ENCODE data around the gene CCDC63. TPM values are rescaled to one million over a fixed set of nuclear protein-coding genes. Genes with fewer than 3 reads are reported as not detected.

Gene CCDC63
- total RNA-seq, 3 donors from 2014 or later, result not detected

DNA sequence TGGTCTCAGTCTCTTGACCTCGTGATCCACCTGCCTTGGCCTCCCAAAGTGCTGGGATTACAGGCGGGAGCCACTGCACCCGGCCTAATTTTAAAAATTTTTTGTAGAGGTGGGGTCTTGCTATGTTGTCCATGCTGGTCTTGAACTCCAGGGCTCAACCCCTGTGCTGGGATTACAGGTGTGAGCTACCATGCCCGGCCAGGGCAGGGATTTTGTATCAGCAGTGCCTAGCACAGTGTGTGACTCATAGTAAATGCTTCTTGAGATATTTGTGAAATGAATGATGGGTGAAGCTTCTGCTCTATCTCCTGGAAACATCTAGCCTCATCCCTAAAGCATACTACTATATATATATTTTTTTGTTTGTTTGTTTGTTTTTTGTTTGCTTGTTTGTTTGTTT, 36.5 kb downstream of the CCDC63 start:
- intact Hi-C loops (cut with DNase I; ENCODE audit: low total_unique reads), result no loop called here
- no peak overlapping the region for H3K27ac ChIP-seq
- H3K36me3 ChIP-seq, result no peaks in the 10 kb centered on the region
- no peaks in the 10 kb centered on the region for H3K4me1 ChIP-seq
- TF ChIP-seq POLR2AphosphoS5 (IDR thresholded peaks at IDR 0.05) (no peak), POLR2A (IDR thresholded peaks at IDR 0.05) (no peak), CTCF (IDR thresholded peaks at IDR 0.05) (no peak)
- H3K27me3 ChIP-seq, result no peaks in the 10 kb centered on the region
- no peak for DNase-seq (ENCODE audit: low spot score in 2 of 2)
- no peak overlapping the region for H3K4me3 ChIP-seq
- H3K9me3 ChIP-seq, result no peaks in the 10 kb centered on the region

- no peaks in the 10 kb centered on the region for H3K36me3 ChIP-seq
- H3K4me3 ChIP-seq, result no peak overlapping the region
- H3K9me3 ChIP-seq, result no peaks in the 10 kb centered on the region
- no peak overlapping the region for H3K27ac ChIP-seq
- TF ChIP-seq POLR2AphosphoS5 (IDR thresholded peaks at IDR 0.05), result no peak
- TF ChIP-seq POLR2A (IDR thresholded peaks at IDR 0.05), result no peak
- no peak for TF ChIP-seq CTCF (IDR thresholded peaks at IDR 0.05)
- no peaks in the 10 kb centered on the region for H3K4me1 ChIP-seq
- no peak for DNase-seq (ENCODE audit: low spot score in 2 of 2)
- no peaks in the 10 kb centered on the region for H3K27me3 ChIP-seq
- intact Hi-C loops (cut with DNase I; ENCODE audit: low total_unique reads), result no loop called here
These were observed 38.5 kb downstream of the CCDC63 start for GRCh38 chr12:110885152-110885840.

DNA sequence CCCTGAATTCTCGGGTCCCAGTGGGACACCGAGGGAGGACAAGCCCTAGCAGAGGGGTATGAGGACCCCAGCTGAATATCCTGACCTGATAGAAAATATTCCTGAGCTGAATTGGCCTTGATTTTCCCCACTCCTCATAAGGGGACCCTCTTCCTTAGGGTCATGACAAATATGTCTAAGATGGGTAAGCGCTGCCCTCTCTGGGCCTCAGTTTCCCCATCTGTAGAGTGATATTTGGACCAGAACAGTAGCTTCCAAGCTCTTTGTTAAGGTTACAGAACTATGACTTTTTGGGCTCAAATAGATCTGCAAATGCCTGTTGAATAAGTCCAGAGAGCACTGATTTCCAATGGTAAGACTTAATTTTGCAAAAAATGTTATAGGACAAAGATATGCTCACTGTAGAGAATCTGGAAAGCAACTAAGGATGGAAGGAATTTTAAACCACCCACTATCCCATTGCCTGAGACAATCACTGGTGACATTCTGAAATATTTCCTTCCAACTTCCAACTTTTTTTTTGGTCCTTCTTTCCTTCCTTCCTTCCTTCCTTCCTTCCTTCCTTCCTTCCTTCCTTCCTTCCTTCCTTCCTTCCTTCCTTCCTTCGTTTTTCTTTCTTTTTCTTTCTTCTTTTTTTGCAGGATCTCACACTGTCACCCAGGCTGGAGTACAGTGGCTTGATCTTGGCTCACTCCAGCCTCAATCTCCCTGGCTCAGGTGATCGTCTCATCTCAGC, 41.6 kb downstream of the CCDC63 start:
- Histone ChIP-seq H3K36me3 (no peaks in the 10 kb centered on the region), H3K27me3 (no peaks in the 10 kb centered on the region), H3K4me3 (peak overlapping the region; percentile 47 to 68 (median 50)), H3K4me1 (no peaks in the 10 kb centered on the region), H3K27ac (peak overlapping the region in 1 of 2 donors; percentile 48), H3K9me3 (no peaks in the 10 kb centered on the region)
- TF ChIP-seq POLR2AphosphoS5 (IDR thresholded peaks at IDR 0.05), result no peak
- TF ChIP-seq POLR2A (IDR thresholded peaks at IDR 0.05), result no peak
- no peak for TF ChIP-seq CTCF (IDR thresholded peaks at IDR 0.05)
- no peak for DNase-seq (ENCODE audit: low spot score in 2 of 2)
- intact Hi-C loops (cut with DNase I; ENCODE audit: low total_unique reads), result no loop called here

DNA sequence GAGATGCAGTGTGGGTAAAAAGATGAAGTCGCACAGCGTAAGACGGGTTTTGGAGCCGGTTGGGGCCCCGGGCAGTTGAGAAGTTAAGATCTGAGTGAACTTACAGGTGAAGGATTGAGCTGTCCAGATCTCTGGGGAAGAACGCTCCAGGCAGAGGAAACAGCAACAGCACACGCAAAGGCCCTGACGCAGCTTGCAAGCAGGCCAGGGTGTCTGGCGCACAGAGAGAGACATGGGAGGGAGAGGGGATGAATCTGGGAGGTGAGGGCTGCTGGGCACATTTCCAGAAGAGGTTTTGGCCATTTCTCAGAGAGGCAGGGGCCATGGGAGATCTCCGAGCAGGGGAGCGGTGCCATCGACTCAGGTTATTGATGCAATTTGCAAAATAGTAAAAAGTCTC, 42.6 kb downstream of the CCDC63 start:
- intact Hi-C loops (cut with DNase I; ENCODE audit: low total_unique reads), result no loop called here
- H3K27me3 ChIP-seq, result no peaks in the 10 kb centered on the region
- peaks cover 0 to 3% of the 10 kb centered on the region in 2 donors for H3K9me3 ChIP-seq
- H3K4me3 ChIP-seq, result no peak overlapping the region
- peaks cover 0 to 2% of the 10 kb centered on the region in 2 donors for H3K4me1 ChIP-seq
- no peak for TF ChIP-seq CTCF (IDR thresholded peaks at IDR 0.05)
- no peak for TF ChIP-seq POLR2AphosphoS5 (IDR thresholded peaks at IDR 0.05)
- TF ChIP-seq POLR2A (IDR thresholded peaks at IDR 0.05), result no peak
- no peak for DNase-seq (ENCODE audit: low spot score in 2 of 2)
- H3K36me3 ChIP-seq, result no peaks in the 10 kb centered on the region
- no peak overlapping the region for H3K27ac ChIP-seq

- DNase-seq (ENCODE audit: low spot score in 2 of 2), result no peak
- no peak overlapping the region for H3K27ac ChIP-seq
- TF ChIP-seq POLR2AphosphoS5 (IDR thresholded peaks at IDR 0.05) (no peak), CTCF (IDR thresholded peaks at IDR 0.05) (no peak), POLR2A (IDR thresholded peaks at IDR 0.05) (no peak)
- peaks cover 0 to 3% of the 10 kb centered on the region in 2 donors for H3K9me3 ChIP-seq
- intact Hi-C loops (cut with DNase I; ENCODE audit: low total_unique reads), result no loop called here
- H3K27me3 ChIP-seq, result no peaks in the 10 kb centered on the region
- peaks cover 0 to 7% of the 10 kb centered on the region in 2 donors for H3K4me1 ChIP-seq
- no peaks in the 10 kb centered on the region for H3K36me3 ChIP-seq
- H3K4me3 ChIP-seq, result peak overlapping the region in 1 of 3 donors; percentile 39
These were observed 47.2 kb downstream of the CCDC63 start for GRCh38 chr12:110893956-110894355.

Data from breast epithelium (tissue), 4 donors.